ENCODE data around the gene ATP2A2.

- TF ChIP-seq TAF1 (IDR thresholded peaks at IDR 0.05; ENCODE audit: low read depth, low read length) = no peak
- no peak for TF ChIP-seq POLR2AphosphoS5 (IDR thresholded peaks at IDR 0.05; ENCODE audit: low read depth, low read length)
- no peak for TF ChIP-seq POLR2A (IDR thresholded peaks at IDR 0.05; ENCODE audit: low read depth, low read length)
- no peak for TF ChIP-seq SPI1 (IDR thresholded peaks at IDR 0.05; ENCODE audit: low read depth, low read length)
These were observed 36.9 kb downstream of the ATP2A2 start for GRCh38 chr12:110317911-110318310.

Measured in GM12891 (cell line).